NOMO-1 treated with DMSO at 0.1 percent for 48 hours (cell line): Measurements from ENCODE around the gene CCSAP.
A peak's percentile ranks its signal among the peaks of the same experiment; 100 is the strongest.
"Not testable (repeated sequence)": the region's sequence is repeated elsewhere in the genome, so short reads cannot be mapped to it uniquely, and the experiment has no call there.

Source experiments
- DNase-seq: peaks from one replicate; lab custom pipeline; 2025; ENCODE audit not compliant: unreplicated experiment; lab: John Stamatoyannopoulos, UW

CCSAP gene

GRCh38 chr1:229365569-229365968, 22.7 kb upstream of the CCSAP start:
- DNase-seq, result peak; percentile 30

- DNase-seq, result no peak
Observed at GRCh38 chr1:229364207-229365065, 21.6 kb upstream of the CCSAP start.

DNA sequence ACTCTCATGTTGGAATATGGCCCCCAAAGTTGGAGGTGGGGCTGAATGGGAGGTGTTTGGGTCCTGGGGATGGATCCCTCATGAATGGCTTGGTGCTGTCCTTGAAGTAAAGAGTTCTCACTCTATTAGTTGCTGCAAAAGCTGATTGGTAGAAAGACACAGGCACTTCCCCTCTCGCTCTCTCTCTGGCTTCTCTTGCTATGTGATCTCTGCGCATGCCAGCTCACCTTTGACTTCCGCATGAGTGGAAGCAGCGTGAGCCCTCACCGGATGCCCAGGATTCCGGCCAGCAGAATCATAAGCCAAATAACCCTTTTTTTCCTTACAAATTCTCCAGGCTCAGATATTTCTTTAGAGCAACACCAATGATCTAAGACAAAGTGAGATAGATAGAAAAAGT, 20.9 kb upstream of the CCSAP start:
- DNase-seq, result peak; percentile 7

DNA sequence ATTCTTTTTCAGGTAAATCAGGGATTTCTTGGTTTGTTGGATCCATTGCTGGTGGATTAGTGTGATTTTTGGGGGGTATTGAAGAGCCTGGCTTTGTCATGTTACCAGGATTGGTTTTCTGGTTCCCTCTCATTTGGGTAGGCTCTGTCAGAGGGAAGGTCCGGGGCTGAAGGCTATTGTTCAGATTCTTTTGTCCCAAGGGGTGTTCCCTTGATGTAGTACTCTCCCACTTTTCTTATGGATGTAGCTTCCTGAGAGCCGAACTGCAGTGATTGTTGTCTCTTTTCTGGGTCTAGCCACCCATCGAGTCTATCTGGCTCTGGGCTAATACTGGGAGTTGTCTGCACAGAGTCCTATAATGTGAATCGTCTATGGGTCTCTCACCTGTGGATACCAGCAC, 17.6 kb upstream of the CCSAP start:
- DNase-seq, result no peak

GRCh38 chr1:229355661-229356060, 12.8 kb upstream of the CCSAP start:
- DNase-seq, result no peak

DNA sequence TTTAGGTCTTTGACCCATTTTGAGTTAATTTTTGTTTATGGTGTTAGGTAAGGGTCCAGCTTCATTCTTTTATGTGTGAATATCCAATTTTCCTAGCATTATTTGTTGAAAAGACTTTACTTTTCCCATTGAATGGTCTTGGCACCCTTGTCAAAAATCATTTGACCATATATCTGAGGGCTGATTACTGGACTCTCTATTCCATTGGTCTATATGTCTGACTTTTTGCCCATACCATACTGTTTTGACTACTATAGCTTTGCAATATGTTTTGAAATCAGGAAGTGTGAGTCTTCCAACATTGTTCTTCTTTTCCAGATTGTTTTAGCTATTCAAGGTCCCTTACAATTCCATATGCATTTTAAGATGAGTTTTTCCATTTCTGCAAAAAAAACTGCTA, 11.4 kb upstream of the CCSAP start:
- no peak for DNase-seq

- DNase-seq, result no peak
Observed at GRCh38 chr1:229352975-229353374, 10.1 kb upstream of the CCSAP start.

GRCh38 chr1:229349463-229350385, 6.9 kb upstream of the CCSAP start:
- no peak for DNase-seq

DNA sequence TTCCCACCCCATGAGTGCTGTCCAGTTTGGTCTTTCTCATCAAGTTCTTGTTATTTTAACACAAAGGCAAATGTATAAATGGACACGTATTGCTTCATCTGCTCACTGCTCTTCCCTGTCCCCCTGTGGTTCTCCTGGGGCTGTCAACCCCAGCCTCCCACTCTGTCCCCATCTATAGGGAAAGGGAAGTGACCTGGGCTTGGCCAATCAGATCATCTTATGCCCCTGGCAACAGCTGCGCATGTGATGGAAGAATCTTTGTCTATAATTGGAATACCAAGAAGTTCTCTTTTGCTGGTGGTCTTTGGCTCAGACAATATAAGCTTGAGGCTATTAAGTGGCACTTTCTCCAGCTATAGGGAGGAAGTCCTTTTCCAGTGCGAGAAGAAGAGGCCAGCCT, 4.7 kb upstream of the CCSAP start:
- DNase-seq, result peak; percentile 14

DNA sequence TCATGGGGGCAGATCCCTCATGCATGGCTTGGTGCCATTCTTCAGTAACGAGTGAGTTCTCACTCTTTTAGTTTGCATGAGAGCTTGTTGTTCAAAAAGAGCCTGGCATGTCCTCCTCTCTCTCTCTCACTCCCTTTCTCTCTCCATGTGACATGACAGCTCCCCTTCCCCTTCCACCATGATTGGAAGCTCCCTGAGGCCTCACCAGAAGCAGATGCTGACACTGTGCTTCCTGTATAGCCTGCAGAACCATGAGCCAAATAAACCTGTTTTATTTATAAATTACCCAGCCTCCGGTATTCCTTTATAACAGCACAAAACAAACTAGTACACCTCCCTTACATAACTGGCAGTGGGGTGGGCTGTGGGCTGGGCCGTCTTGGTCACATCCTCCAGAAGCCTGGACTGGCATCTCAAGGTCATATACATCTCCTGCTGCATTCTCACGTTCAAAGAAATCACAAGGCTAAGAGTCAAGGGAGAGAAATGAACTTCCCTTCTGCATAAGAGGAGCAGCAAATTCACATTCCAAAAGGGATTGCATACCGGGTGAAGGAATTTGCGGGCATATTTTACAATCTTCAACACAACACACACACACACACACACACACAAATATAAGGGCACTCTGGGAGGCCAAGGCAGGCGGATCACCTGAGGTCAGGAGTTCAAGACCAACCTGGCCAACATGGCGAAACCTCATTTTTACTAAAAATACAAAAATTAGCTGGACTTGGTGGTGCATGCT, 2.3 kb upstream of the CCSAP start:
- no peak for DNase-seq

DNA sequence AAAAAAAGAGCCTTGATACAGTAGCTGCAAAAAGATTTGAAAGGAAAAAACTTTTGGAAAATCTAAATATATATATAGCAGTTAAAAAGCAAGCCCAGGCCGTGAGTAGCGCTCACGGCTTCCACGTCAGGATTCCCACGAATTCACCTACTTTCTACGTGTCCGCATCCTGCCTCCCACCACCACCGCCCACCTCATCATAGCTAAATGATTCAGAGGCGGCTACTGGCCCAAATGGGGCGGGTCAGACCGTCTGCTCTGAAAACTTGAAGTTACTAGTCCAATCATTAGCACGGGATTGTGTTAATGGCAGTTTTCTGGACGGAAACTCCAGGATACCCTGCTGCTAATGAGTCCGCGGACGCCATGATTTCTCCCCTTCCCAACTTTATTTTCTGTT, 1.3 kb upstream of the CCSAP start:
- DNase-seq, result no peak

GRCh38 chr1:229341774-229342655, 832 bp downstream of the CCSAP start:
- peak; percentile 90 for DNase-seq

DNA sequence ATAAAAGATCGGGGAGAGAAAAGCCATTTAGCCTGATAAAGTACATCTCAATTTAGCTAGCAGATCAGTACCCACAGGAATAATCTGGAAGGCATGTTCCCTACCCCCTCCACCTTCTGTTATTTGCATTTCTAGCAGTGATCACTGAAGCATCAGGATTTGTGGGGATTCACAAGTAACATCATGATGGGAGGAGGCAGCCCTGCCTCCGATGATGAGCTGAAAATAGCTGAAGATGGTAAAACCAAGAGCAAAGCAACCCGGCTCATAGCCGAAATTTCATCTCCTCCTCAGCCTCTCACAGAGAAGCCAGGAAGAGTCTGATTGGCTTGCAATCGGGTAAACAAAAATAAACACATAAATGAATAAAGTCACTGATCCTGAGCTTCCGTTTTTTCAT, 2.4 kb downstream of the CCSAP start:
- DNase-seq, result no peak

DNA sequence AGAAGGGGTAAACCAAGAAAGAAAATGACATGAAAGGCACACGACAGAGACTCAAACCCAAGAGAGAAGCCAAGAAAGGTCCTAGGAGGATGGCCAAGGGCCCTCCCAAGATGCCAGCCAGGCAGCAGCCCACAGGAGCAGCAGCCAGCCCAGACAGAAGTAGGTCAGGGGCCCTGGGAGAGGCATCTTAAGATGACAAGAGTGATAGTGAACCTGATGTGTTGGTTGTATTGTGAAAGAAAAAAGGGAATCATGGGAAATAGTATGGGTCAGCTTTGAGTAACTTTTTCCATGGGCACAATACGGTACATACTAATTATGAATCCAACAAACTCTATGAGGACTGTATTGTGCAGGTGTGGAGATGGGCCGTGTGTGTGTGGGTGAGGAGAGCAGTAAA, 3.3 kb downstream of the CCSAP start:
- DNase-seq, result no peak

GRCh38 chr1:229339086-229339485, 3.8 kb downstream of the CCSAP start:
- DNase-seq, result no peak

DNA sequence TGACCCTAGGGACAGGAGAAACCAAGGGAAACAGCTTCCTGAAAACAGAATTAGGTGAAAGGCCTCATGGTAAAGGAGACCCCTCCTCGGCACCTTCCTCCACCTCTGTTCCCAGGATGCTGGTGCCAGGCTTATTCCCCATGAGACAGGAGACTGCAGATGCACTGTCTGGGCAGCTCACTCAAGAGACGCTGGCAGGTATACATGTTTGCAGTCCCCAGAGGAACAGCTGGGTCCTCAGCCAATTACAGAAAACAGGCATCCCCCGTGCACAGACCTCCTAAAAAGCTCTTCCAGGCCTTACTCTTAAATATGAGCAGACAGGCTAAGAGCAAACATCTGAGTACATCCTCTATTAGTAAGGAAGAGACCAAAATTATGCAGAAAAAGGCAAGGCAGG, 6.5 kb downstream of the CCSAP start:
- DNase-seq, result no peak

- no peak for DNase-seq
Observed at GRCh38 chr1:229334716-229335115, 8.1 kb downstream of the CCSAP start.

DNA sequence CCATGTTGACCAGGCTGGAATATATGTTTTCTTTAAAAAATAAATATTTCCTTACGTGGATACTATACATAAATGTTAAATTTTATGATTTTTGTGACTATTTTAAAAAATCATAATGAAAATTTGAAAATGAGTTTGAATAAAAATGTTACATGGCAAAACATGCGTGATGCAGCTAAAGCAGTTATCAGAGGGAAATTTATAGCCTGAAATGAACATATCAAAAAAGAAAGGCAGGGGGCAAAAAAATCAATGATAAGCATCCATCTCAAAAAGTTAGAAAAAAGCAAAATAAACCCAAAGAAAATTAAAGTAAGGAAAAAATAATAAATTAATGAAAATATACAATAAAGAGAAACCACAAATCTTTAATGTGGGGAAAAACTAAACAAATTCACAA, 8.6 kb downstream of the CCSAP start:
- no peak for DNase-seq

GRCh38 chr1:229328598-229329362, 14.1 kb downstream of the CCSAP start:
- no peak for DNase-seq

- not testable (repeated sequence) for DNase-seq
Observed at GRCh38 chr1:229327765-229328164, 15.1 kb downstream of the CCSAP start.
